Peyer's patch (tissue), 4 donors: ENCODE measurements around the gene ITGAE. TPM values are rescaled to one million over a fixed set of nuclear protein-coding genes. Genes with fewer than 3 reads are reported as not detected.
"Not testable (repeated sequence)": the region's sequence is repeated elsewhere in the genome, so short reads cannot be mapped to it uniquely, and the experiment has no call there.

Source experiments
- DNase-seq, 3 donors: peaks; one replicate each; pipeline ENCODE4 v3.0.0-alpha.2; 2017 to 2019
- H3K27ac ChIP-seq, 4 donors: fragments of 200-600 bp; sonication (generic); one replicate each; pipeline ENCODE4 v1.5.1; 2016 to 2019
- H3K27me3 ChIP-seq, 2 donors: fragments of 200-600 bp; sonication (generic); one replicate each; pipeline ENCODE4 v1.5.1; 2019
- H3K36me3 ChIP-seq, 3 donors: fragments of 200-600 bp; sonication (generic); one replicate each; pipeline ENCODE4 v1.5.1; 2016 to 2019
- H3K4me1 ChIP-seq, 4 donors: fragments of 200-600 bp; sonication (generic); one replicate each; pipeline ENCODE4 v1.5.1; 2016 to 2019
- H3K4me3 ChIP-seq, 4 donors: fragments of 200-600 bp; sonication (generic); 1 replicate in 3 of 4; 2 replicates in 1 of 4; pipeline ENCODE4 v1.5.1; 2016 to 2019; ENCODE audit warnings: mild to moderate bottlenecking in 1 of 4
- H3K9me3 ChIP-seq, 4 donors: fragments of 200-600 bp; sonication (generic); one replicate each; pipeline ENCODE4 v1.5.1; 2016 to 2019; ENCODE audit warnings: mild to moderate bottlenecking in 1 of 4
- POLR2A ChIP-seq, 2 donors: fragments of 450-650 bp; IDR thresholded peaks; one replicate each; pipeline ENCODE4 v1.5.1; 2017; ENCODE audit warnings: antibody characterized with exemption in 2 of 2, mild to moderate bottlenecking in 2 of 2, moderate library complexity in 2 of 2
- total RNA-seq, 4 donors: library from RNA; depleted of rRNA; stranded (reverse); fragments of >200 nt; gene quantifications; one replicate each; pipeline ENCODE4 v1.1.0, GENCODE V29; 2016
- TF ChIP-seq, protein P1 (sequence below), 6 experiments: fragments of 450-650 bp in 4 of 6; fragments of 200-600 bp in 2 of 6; sonication (generic) in 1 of 6; IDR thresholded peaks; one replicate each; pipeline ENCODE4 v1.5.1; 2017 to 2019; ENCODE audit warnings: antibody characterized with exemption in 6 of 6, mild to moderate bottlenecking in 3 of 6, moderate library complexity in 1 of 6

The ITGAE gene
- total RNA-seq, 4 donors from 2014 or later: 14.9 to 41.8 (median 31.5) TPM

DNA sequence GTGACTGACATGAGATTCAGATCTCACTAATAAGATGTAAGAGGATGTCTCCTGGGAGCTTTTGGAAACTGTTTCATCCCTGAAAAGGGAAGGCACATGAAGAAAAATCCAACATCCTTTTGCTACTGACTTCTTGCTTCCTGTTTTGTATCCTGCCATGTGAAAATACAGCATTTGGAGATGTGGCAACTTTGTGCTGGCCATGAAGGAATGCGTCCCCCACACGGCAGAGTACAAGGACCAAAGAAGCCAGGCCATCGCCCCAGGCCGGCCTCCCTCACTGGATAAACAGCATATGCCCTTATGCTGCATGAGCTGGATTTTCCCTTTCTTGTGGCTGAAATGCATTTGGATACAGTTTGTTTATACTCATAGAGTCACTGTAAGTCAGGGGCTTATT lies 82.8 kb downstream of the ITGAE start:
- H3K4me1 ChIP-seq: peaks cover 0 to 26% (median 10%) of the 10 kb centered on the region in 4 donors
- H3K4me3 ChIP-seq: no peak overlapping the region
- no peak overlapping the region for H3K27ac ChIP-seq
- DNase-seq: no peak
- H3K27me3 ChIP-seq: no peaks in the 10 kb centered on the region
- TF ChIP-seq POLR2A (IDR thresholded peaks at IDR 0.05): no peak
- TF ChIP-seq, protein P1, sequence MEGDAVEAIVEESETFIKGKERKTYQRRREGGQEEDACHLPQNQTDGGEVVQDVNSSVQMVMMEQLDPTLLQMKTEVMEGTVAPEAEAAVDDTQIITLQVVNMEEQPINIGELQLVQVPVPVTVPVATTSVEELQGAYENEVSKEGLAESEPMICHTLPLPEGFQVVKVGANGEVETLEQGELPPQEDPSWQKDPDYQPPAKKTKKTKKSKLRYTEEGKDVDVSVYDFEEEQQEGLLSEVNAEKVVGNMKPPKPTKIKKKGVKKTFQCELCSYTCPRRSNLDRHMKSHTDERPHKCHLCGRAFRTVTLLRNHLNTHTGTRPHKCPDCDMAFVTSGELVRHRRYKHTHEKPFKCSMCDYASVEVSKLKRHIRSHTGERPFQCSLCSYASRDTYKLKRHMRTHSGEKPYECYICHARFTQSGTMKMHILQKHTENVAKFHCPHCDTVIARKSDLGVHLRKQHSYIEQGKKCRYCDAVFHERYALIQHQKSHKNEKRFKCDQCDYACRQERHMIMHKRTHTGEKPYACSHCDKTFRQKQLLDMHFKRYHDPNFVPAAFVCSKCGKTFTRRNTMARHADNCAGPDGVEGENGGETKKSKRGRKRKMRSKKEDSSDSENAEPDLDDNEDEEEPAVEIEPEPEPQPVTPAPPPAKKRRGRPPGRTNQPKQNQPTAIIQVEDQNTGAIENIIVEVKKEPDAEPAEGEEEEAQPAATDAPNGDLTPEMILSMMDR (IDR thresholded peaks at IDR 0.05): no peak
- no peaks in the 10 kb centered on the region for H3K9me3 ChIP-seq
- peaks cover 0 to 57% (median 0%) of the 10 kb centered on the region in 3 donors for H3K36me3 ChIP-seq

GRCh38 chr17:3715296-3715695 lies 85.7 kb downstream of the ITGAE start:
- Histone ChIP-seq H3K9me3 (no peaks in the 10 kb centered on the region), H3K27me3 (no peaks in the 10 kb centered on the region), H3K36me3 (peaks cover 0 to 57% (median 0%) of the 10 kb centered on the region in 3 donors), H3K27ac (no peak overlapping the region), H3K4me1 (peaks cover 0 to 13% (median 8%) of the 10 kb centered on the region in 4 donors), H3K4me3 (no peak overlapping the region)
- DNase-seq: no peak
- TF ChIP-seq, protein P1 (IDR thresholded peaks at IDR 0.05): no peak
- no peak for TF ChIP-seq POLR2A (IDR thresholded peaks at IDR 0.05)

GRCh38 chr17:3712811-3713463 lies 88.1 kb downstream of the ITGAE start:
- TF ChIP-seq, protein P1 (IDR thresholded peaks at IDR 0.05): no peak
- TF ChIP-seq POLR2A (IDR thresholded peaks at IDR 0.05): no peak
- no peaks in the 10 kb centered on the region for H3K9me3 ChIP-seq
- H3K36me3 ChIP-seq: peaks cover 0 to 46% (median 0%) of the 10 kb centered on the region in 3 donors
- H3K4me1 ChIP-seq: peaks cover 0 to 6% (median 3%) of the 10 kb centered on the region in 4 donors
- H3K4me3 ChIP-seq: no peak overlapping the region
- peak overlapping the region in 2 of 4 donors; percentile 19 to 76 for H3K27ac ChIP-seq
- H3K27me3 ChIP-seq: no peaks in the 10 kb centered on the region
- no peak for DNase-seq

- Histone ChIP-seq H3K9me3 (no peaks in the 10 kb centered on the region), H3K27me3 (no peaks in the 10 kb centered on the region), H3K4me1 (peaks cover 0 to 6% (median 3%) of the 10 kb centered on the region in 4 donors), H3K4me3 (peak overlapping the region in 1 of 4 donors; percentile 18), H3K36me3 (peaks cover 0 to 26% (median 0%) of the 10 kb centered on the region in 3 donors), H3K27ac (peak overlapping the region in 3 of 4 donors; percentile 25 to 76 (median 46))
- TF ChIP-seq, protein P1 (IDR thresholded peaks at IDR 0.05): no peak
- DNase-seq: peak in 2 of 3 donors; percentile 73 to 84
Measured at GRCh38 chr17:3710951-3711383, 90.0 kb downstream of the ITGAE start.

DNA sequence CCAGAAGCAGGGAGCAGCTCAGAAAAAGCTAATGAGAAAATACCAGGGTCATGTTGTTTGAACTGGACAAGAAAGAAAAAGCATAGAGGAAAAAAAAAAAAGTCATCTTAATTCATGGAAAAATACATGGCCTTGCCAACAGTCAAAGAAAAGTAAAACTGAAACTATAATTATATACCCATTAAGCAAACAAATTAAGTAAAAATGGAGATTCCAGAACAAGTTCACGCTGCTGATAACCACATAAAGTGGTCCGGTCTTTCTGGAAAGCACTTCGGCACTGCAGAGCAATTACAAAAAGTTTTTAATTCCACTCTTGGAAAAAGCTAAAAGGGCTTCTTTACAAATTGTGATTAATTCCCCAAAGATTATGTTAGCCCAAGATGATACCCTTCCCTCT lies 92.6 kb downstream of the ITGAE start:
- H3K36me3 ChIP-seq: peaks cover 0 to under 1% (median 0%) of the 10 kb centered on the region in 3 donors
- DNase-seq: no peak
- no peaks in the 10 kb centered on the region for H3K9me3 ChIP-seq
- H3K27me3 ChIP-seq: no peaks in the 10 kb centered on the region
- TF ChIP-seq POLR2A (IDR thresholded peaks at IDR 0.05): no peak
- TF ChIP-seq, protein P1 (IDR thresholded peaks at IDR 0.05): no peak
- H3K4me1 ChIP-seq: peaks cover 0 to 6% (median 3%) of the 10 kb centered on the region in 4 donors
- H3K4me3 ChIP-seq: no peak overlapping the region
- H3K27ac ChIP-seq: no peak overlapping the region

- H3K27ac ChIP-seq: not testable (repeated sequence)
Measured at GRCh38 chr17:3705718-3705984, 95.3 kb downstream of the ITGAE start.

More at GRCh38 chr17:3705718-3705984, 95.3 kb downstream of the ITGAE start:
- not testable (repeated sequence) for H3K36me3 ChIP-seq, H3K27me3 ChIP-seq, H3K9me3 ChIP-seq, DNase-seq, H3K4me3 ChIP-seq, H3K4me1 ChIP-seq
